ENCODE results near the gene LGR5. TPM values are rescaled to one million over a fixed set of nuclear protein-coding genes. Genes with fewer than 3 reads are reported as not detected.

LGR5 gene
- total and polyA plus RNA-seq, 2 of the 8 experiments (the other 6 are each of a cell fraction or from before 2014, with no cell fraction given): 0.08 to 0.19 TPM

DNA sequence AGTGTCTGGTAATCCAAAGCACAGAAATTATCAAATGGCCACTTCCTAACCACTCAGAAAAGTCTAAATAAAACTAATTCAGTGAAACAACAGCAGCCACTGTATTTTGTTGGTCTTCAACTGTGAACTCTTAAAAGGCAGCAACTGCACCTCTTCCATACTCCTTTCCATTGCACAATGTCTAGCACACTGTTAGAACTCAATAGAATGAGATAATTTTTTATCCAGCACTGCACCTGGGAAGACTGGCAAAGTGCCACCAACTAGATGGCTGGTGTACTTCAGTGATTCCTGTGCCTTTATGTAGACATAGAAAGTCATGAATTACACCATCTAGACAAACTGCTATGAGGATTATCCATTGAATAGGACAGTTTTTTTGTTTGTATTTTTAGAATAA lies 26.2 kb downstream of the LGR5 start:
- Histone ChIP-seq H2BK120ac (replicated peaks; ENCODE audit: low read depth, low read length) (no peak overlapping the region), H3K79me2 (ENCODE audit: control insufficient read depth in 1 of 2, insufficient read depth in 2 of 2, low read length in 2 of 2) (no peaks in the 10 kb centered on the region), H3K56ac (replicated peaks; ENCODE audit: insufficient read length, low read depth, low read length) (no peak overlapping the region), H2AK5ac (ENCODE audit: low read depth, low read length) (no peak overlapping the region), H3K79me1 (ENCODE audit: low read depth, low read length) (no peaks in the 10 kb centered on the region), H2BK12ac (ENCODE audit: low read depth, low read length) (no peak overlapping the region), H3K9me3 (ENCODE audit: insufficient read depth in 2 of 2, low read depth in 1 of 2, low read length in 1 of 2) (no peaks in the 10 kb centered on the region), H3K9ac (replicated peaks in 1 of 4; ENCODE audit: extremely low read depth in 1 of 4, low read depth in 3 of 4, low read length in 3 of 4) (no peak overlapping the region), H2BK5ac (ENCODE audit: low read depth, low read length) (no peak overlapping the region), H3K4ac (replicated peaks; ENCODE audit: insufficient read length, low read depth, low read length) (no peak overlapping the region), H2AFZ (ENCODE audit: low read length) (no peak overlapping the region), H2BK15ac (ENCODE audit: low read length) (no peak overlapping the region), H3K4me2 (ENCODE audit: insufficient read depth in 1 of 2, low read depth in 2 of 2, low read length in 2 of 2) (no peak overlapping the region), H3K18ac (ENCODE audit: extremely low read depth, low read length) (no peak overlapping the region), H4K20me1 (replicated peaks in 1 of 2; ENCODE audit: control insufficient read depth in 1 of 2, insufficient read depth in 2 of 2, low read length in 2 of 2) (no peaks in the 10 kb centered on the region), H3K4me3 (ENCODE audit: extremely low read depth in 1 of 4, insufficient read depth in 2 of 4, low read depth in 3 of 4, low read length in 4 of 4) (no peak overlapping the region), H3K4me1 (replicated peaks in 1 of 4; ENCODE audit: control insufficient read depth in 3 of 4, insufficient read depth in 4 of 4, low read length in 3 of 4) (peaks cover 0 to 5% (median 0%) of the 10 kb centered on the region in 4 experiments; a peak in 2 of 7 replicates), H3K14ac (ENCODE audit: insufficient read length) (no peak overlapping the region), H4K5ac (ENCODE audit: insufficient read length, low read depth, low read length) (no peak overlapping the region), H2BK20ac (ENCODE audit: low read length) (no peak overlapping the region), H4K91ac (replicated peaks; ENCODE audit: insufficient read length, low read length) (no peak overlapping the region), H3K27ac (ENCODE audit: low read depth, low read length) (no peak overlapping the region), H3K27me3 (replicated peaks in 1 of 4; ENCODE audit: control insufficient read depth in 3 of 4, extremely low read depth in 1 of 4, insufficient read depth in 3 of 4, low read length in 3 of 4) (no peaks in the 10 kb centered on the region), H3K23ac (ENCODE audit: insufficient read length) (no peak overlapping the region), H3K23me2 (ENCODE audit: low read depth, low read length) (no peaks in the 10 kb centered on the region), H4K8ac (ENCODE audit: extremely low read depth, insufficient read depth, low read length) (no peak overlapping the region), H3K36me3 (ENCODE audit: control insufficient read depth in 2 of 4, insufficient read depth in 4 of 4, low read length in 3 of 4) (no peaks in the 10 kb centered on the region)
- ChIA-PET CTCF (ENCODE audit: partially characterized antibody) (no interaction called here), POLR2A (ENCODE audit: partially characterized antibody) (no interaction called here)
- FAIRE-seq (no peak), DNase-seq (ENCODE audit: low read depth in 1 of 2, low spot score in 2 of 2) (no peak)
- TF ChIP-seq RFX5 (IDR thresholded peaks at IDR 0.05; ENCODE audit: borderline replicate concordance, low read depth, low read length): no peak
- TF ChIP-seq NANOG (IDR thresholded peaks at IDR 0.05; ENCODE audit: insufficient read depth, low read depth, low read length, poor library complexity, severe bottlenecking): no peak
- no peak for TF ChIP-seq CBX5 (IDR thresholded peaks at IDR 0.05; ENCODE audit: low read depth, low read length)
- no peak for TF ChIP-seq RAD21 (IDR thresholded peaks at IDR 0.05 in 1 of 2, conservative IDR thresholded peaks at IDR 0.05 in 1 of 2; ENCODE audit: low read depth in 2 of 2, low read length in 2 of 2)
